WTC11 (cell line): ENCODE data around the gene ZBTB43. TPM values are rescaled to one million over a fixed set of nuclear protein-coding genes. Genes with fewer than 3 reads are reported as not detected.

Experiments
- ATAC-seq: fragments of 200-7000 bp; cut with Tn5 transposase; 2 replicates; pipeline ENCODE4 v1.10.0; 2021; ENCODE audit warnings: mild to moderate bottlenecking, moderate library complexity
- CTCF ChIA-PET: fragments of 300-600 bp; sonication (Branson Sonifier 250); formaldehyde crosslinking; loops from one replicate; lab custom pipeline; 2021; ENCODE audit warnings: antibody characterized with exemption; lab: Charles Lee
- POLR2A ChIA-PET: fragments of 350-600 bp; sonication (Branson Sonifier 250); formaldehyde crosslinking; loops from one replicate; lab custom pipeline; 2021; ENCODE audit warnings: antibody characterized with exemption; lab: Charles Lee
- DNase-seq: peaks from one replicate; pipeline ENCODE4 v3.0.0; 2021; ENCODE audit warnings: low spot score
- H3K27ac Mint-ChIP-seq: 2 replicates; pipeline ENCODE4 v1.8.0; 2021; ENCODE audit warnings: mixed read lengths
- H3K27me3 Mint-ChIP-seq: 2 replicates; pipeline ENCODE4 v1.8.0; 2021; ENCODE audit warnings: low read depth, mild to moderate bottlenecking, moderate library complexity, mixed read lengths
- H3K36me3 Mint-ChIP-seq: 2 replicates; pipeline ENCODE4 v1.8.0; 2021; ENCODE audit warnings: mixed read lengths
- H3K4me1 Mint-ChIP-seq: 2 replicates; pipeline ENCODE4 v1.8.0; 2022; ENCODE audit warnings: mixed read lengths
- H3K4me3 Mint-ChIP-seq: 2 replicates; pipeline ENCODE4 v1.8.0; 2021; ENCODE audit warnings: mild to moderate bottlenecking, moderate library complexity, mixed read lengths
- H3K9me3 Mint-ChIP-seq: 2 replicates; pipeline ENCODE4 v1.8.0; 2021; ENCODE audit warnings: mixed read lengths
- AFF4 ChIP-seq: sonication (generic); formaldehyde crosslinking; IDR thresholded peaks from 2 replicates; pipeline ENCODE4 v1.8.1; 2023; ENCODE audit warnings: mild to moderate bottlenecking, missing genetic modification reagents, borderline replicate concordance
- CDX4 ChIP-seq: fragments of 250-450 bp; sonication (Bioruptor Pico); IDR thresholded peaks from 2 replicates; pipeline ENCODE4 v1.9.0; 2021; ENCODE audit warnings: moderate library complexity, mild to moderate bottlenecking, inconsistent platforms, borderline replicate concordance
- E2F1 ChIP-seq: sonication (generic); formaldehyde crosslinking; IDR thresholded peaks from 2 replicates; pipeline ENCODE4 v1.8.0; 2022; ENCODE audit warnings: mild to moderate bottlenecking, missing genetic modification reagents
- ERG ChIP-seq: fragments of 250-450 bp; sonication (Bioruptor Pico); IDR thresholded peaks from 2 replicates; pipeline ENCODE4 v1.8.0; 2021; ENCODE audit warnings: mild to moderate bottlenecking
- JAZF1 ChIP-seq: fragments of 250-450 bp; sonication (Bioruptor Pico); IDR thresholded peaks from 2 replicates; pipeline ENCODE4 v1.9.0; 2021; ENCODE audit warnings: moderate library complexity, mild to moderate bottlenecking, inconsistent platforms
- NFYB ChIP-seq: sonication (generic); formaldehyde crosslinking; conservative IDR thresholded peaks from 2 replicates; pipeline ENCODE4 v1.8.0; 2022; ENCODE audit warnings: low read depth, missing genetic modification reagents
- SMAD3 ChIP-seq: sonication (generic); formaldehyde crosslinking; IDR thresholded peaks from 2 replicates; pipeline ENCODE4 v1.8.0; 2022; ENCODE audit warnings: missing genetic modification reagents, mild to moderate bottlenecking, borderline replicate concordance
- TEAD4 ChIP-seq: sonication (generic); formaldehyde crosslinking; IDR thresholded peaks from 2 replicates; pipeline ENCODE4 v1.8.0; 2022; ENCODE audit warnings: mild to moderate bottlenecking, missing genetic modification reagents
- TP53 ChIP-seq: sonication (generic); formaldehyde crosslinking; IDR thresholded peaks from 2 replicates; pipeline ENCODE4 v1.8.1; 2023; ENCODE audit warnings: mild to moderate bottlenecking, missing genetic modification reagents
- ZBTB21 ChIP-seq: sonication (generic); formaldehyde crosslinking; IDR thresholded peaks from 2 replicates; pipeline ENCODE4 v1.8.1; 2023; ENCODE audit warnings: mild to moderate bottlenecking, missing genetic modification reagents, borderline replicate concordance
- ZBTB43 ChIP-seq: sonication (generic); formaldehyde crosslinking; IDR thresholded peaks from 2 replicates; pipeline ENCODE4 v1.8.1; 2023; ENCODE audit warnings: mild to moderate bottlenecking, missing genetic modification reagents
- ZNF416 ChIP-seq: fragments of 250-450 bp; sonication (Bioruptor Pico); IDR thresholded peaks from 2 replicates; pipeline ENCODE4 v1.9.0; 2021; ENCODE audit warnings: mild to moderate bottlenecking, inconsistent platforms
- ZNF532 ChIP-seq: fragments of 250-450 bp; sonication (Bioruptor Pico); IDR thresholded peaks from 2 replicates; pipeline ENCODE4 v1.9.0; 2021; ENCODE audit warnings: mild to moderate bottlenecking, borderline replicate concordance
- ZNF671 ChIP-seq: fragments of 250-450 bp; sonication (Bioruptor Pico); IDR thresholded peaks from 2 replicates; pipeline ENCODE4 v1.8.0; 2021; ENCODE audit warnings: mild to moderate bottlenecking
- total RNA-seq: library from RNA; stranded (reverse); gene quantifications from 3 replicates; pipeline ENCODE4 v1.2.3, GENCODE V29; 2021

ZBTB43 gene
- total RNA-seq, 1 experiment from 2014 or later, result 23.8 TPM

- ChIA-PET POLR2A (no interaction called here), CTCF (no interaction called here)
- Mint-ChIP-seq H3K4me1 (0 out of 2 replicates have a peak, but pooled peaks cover 3% of the 10 kb centered on the region), H3K4me3 (no peak overlapping the region), H3K27ac (no peak overlapping the region), H3K27me3 (no peaks in the 10 kb centered on the region; the same call in 1 of the 2 replicates), H3K9me3 (no peaks in the 10 kb centered on the region), H3K36me3 (no peaks in the 10 kb centered on the region)
- no peak for DNase-seq
- TF ChIP-seq ERG (CRISPR knock-in tag) (no peak), ZNF671 (no peak), ZBTB21 (CRISPR knock-in tag) (no peak), AFF4 (CRISPR knock-in tag) (no peak), CDX4 (no peak), ZNF416 (CRISPR knock-in tag) (no peak), TEAD4 (no peak), TP53 (CRISPR knock-in tag) (no peak), SMAD3 (CRISPR knock-in tag) (no peak), ZNF532 (CRISPR knock-in tag) (no peak), JAZF1 (CRISPR knock-in tag) (no peak), E2F1 (no peak), ZBTB43 (CRISPR knock-in tag) (no peak), NFYB (CRISPR knock-in tag) (no peak)
- no peak for ATAC-seq
Observed at GRCh38 chr9:126844085-126844484, 39.2 kb downstream of the ZBTB43 start.
